ENCODE results near the gene RAD21L1.

RAD21L1 gene

GRCh38 chr20:1296117-1296610 lies 70.3 kb downstream of the RAD21L1 start:
- DNase-seq (ENCODE audit: low read depth) = no peak

- DNase-seq (ENCODE audit: low read depth) = no peak
Observed at GRCh38 chr20:1296922-1297321, 71.1 kb downstream of the RAD21L1 start.

- no peak for DNase-seq (ENCODE audit: low read depth)
Observed at GRCh38 chr20:1297486-1297885, 71.6 kb downstream of the RAD21L1 start.

- no peak for DNase-seq (ENCODE audit: low read depth)
Observed at GRCh38 chr20:1298166-1298565, 72.3 kb downstream of the RAD21L1 start.

GRCh38 chr20:1298888-1299511 lies 73.2 kb downstream of the RAD21L1 start:
- DNase-seq (ENCODE audit: low read depth) = no peak

GRCh38 chr20:1299522-1299921 lies 73.7 kb downstream of the RAD21L1 start:
- DNase-seq (ENCODE audit: low read depth) = no peak

GRCh38 chr20:1300083-1300840 lies 74.4 kb downstream of the RAD21L1 start:
- DNase-seq (ENCODE audit: low read depth) = no peak

- DNase-seq (ENCODE audit: low read depth) = no peak
Observed at GRCh38 chr20:1301031-1301529, 75.2 kb downstream of the RAD21L1 start.

- no peak for DNase-seq (ENCODE audit: low read depth)
Observed at GRCh38 chr20:1302685-1303541, 77.1 kb downstream of the RAD21L1 start.

- no peak for DNase-seq (ENCODE audit: low read depth)
Observed at GRCh38 chr20:1304710-1305515, 79.1 kb downstream of the RAD21L1 start.

Data from T-helper 22 cell (primary cell).